Mesodermal cell (in vitro differentiated cells): Measurements from ENCODE around the gene KBTBD12.

ENCODE experiments used
- H3K27ac ChIP-seq: 2 replicates; pipeline ENCODE4 v1.7.0; 2013; ENCODE audit warnings: mild to moderate bottlenecking, low read depth, low read length, moderate library complexity; ENCODE audit not compliant: severe bottlenecking
- H3K36me3 ChIP-seq: 2 replicates; pipeline ENCODE4 v1.7.1; 2013; ENCODE audit warnings: mild to moderate bottlenecking, low read length, moderate library complexity; ENCODE audit not compliant: control insufficient read depth, insufficient read depth
- H3K4me1 ChIP-seq: one replicate; pipeline ENCODE4 v1.7.1; 2013; ENCODE audit warnings: mild to moderate bottlenecking, low read length; ENCODE audit not compliant: insufficient read depth, control insufficient read depth, poor library complexity, severe bottlenecking
- H3K4me3 ChIP-seq: 2 replicates; pipeline ENCODE4 v1.7.0; 2013; ENCODE audit warnings: low read length, control low read depth, mild to moderate bottlenecking; ENCODE audit not compliant: insufficient read depth, poor library complexity, severe bottlenecking; ENCODE audit errors: extremely low read depth
- H3K9me3 ChIP-seq: 2 replicates; pipeline ENCODE4 v1.7.1; 2013; ENCODE audit warnings: mild to moderate bottlenecking, low read length, moderate library complexity; ENCODE audit not compliant: control insufficient read depth
- WGBS, 2 experiments: methylation state at CpG; one replicate each; pipeline ENCODE4 v1.1.5; 2013; ENCODE audit warnings: missing lambda C conversion rate in 2 of 2; ENCODE audit not compliant: insufficient coverage in 2 of 2; 5-methylcytosine and 5-hydroxymethylcytosine counted together

Gene KBTBD12

DNA sequence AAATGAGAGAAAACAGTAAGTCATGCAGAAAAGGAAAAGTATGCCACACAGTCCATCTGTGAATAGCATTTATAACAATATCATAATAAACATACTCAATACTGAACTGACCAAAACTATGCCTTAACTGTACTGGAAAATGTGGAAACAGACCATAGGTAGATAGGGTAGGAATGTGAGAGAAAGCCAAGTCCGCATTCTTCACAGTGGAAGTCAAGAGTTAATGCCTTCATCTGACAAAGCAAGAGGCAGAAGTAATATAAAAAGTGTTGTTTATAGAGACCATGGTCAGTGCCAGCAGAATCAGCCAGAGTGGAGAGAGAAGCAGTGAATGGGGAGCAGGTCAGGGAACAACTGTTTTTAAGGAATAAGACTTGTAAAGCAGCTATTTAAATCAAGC is 52.3 kb downstream of the KBTBD12 start:
- H3K4me3 ChIP-seq: no peak overlapping the region
- H3K36me3 ChIP-seq: no peaks in the 10 kb centered on the region
- no peaks in the 10 kb centered on the region for H3K9me3 ChIP-seq
- 80 to 100% methylated on average over 1 of the region's 1 CpG for WGBS, 2 experiments
- H3K27ac ChIP-seq: no peak overlapping the region
- no peaks in the 10 kb centered on the region for H3K4me1 ChIP-seq

DNA sequence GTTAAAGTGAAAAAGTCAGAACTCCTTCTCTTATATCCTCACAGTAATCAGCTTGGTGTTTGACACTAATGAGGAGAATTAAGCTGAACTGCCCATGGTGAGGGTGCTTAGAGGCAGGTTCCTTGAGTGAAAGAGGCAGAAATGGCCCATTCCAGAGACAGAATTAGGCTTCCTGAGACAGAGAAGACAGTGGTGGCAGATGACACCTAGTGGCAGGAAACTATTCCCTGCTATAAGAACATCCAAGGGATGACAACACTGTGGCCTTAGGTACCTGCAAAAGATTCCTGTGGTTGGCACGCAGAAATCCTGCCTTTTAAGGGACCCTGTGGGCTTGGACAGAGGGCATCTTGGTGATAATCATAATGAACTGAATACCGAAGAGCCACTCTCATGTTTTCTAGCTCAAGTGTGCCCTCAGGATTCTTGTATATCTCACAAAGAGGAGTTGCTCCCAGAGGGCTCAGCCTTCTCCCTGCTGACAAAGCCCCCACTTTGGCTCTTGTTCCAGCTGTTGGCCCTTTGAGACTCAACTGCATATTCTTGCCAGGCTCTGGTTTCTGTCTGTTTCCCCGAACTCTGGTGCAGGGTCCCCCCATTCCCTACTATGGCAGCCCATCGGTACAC is 56.0 kb downstream of the KBTBD12 start:
- Histone ChIP-seq H3K4me3 (no peak overlapping the region), H3K36me3 (no peaks in the 10 kb centered on the region), H3K9me3 (no peaks in the 10 kb centered on the region), H3K27ac (no peak overlapping the region), H3K4me1 (no peaks in the 10 kb centered on the region)
- WGBS, 2 experiments: 44 to 46% methylated on average over 3 of the region's 4 CpGs

DNA sequence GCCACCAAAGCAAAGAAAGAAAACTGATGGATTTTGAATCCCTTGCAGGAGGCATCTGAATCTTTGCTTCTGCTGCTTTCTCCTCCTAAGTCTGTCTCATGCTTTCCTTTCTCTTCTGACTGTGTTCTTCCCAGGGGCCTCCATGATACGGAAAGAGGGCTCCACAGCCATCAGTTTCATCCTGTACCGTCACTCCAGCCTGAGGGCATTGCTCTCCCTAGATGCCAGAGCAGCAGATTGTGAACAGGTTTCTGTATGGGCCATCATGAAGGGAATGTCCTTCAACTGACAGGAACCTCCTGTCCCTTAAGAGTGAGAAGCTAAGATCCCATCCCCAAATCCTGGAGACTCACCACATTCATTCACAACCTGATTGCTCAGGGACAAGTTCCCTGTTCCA is 59.2 kb downstream of the KBTBD12 start:
- no peaks in the 10 kb centered on the region for H3K9me3 ChIP-seq
- H3K36me3 ChIP-seq: no peaks in the 10 kb centered on the region
- H3K4me3 ChIP-seq: no peak overlapping the region
- no peaks in the 10 kb centered on the region for H3K4me1 ChIP-seq
- WGBS, 2 experiments: 75% methylated on average over 1 to 2 of the region's 2 CpGs
- H3K27ac ChIP-seq: no peak overlapping the region

DNA sequence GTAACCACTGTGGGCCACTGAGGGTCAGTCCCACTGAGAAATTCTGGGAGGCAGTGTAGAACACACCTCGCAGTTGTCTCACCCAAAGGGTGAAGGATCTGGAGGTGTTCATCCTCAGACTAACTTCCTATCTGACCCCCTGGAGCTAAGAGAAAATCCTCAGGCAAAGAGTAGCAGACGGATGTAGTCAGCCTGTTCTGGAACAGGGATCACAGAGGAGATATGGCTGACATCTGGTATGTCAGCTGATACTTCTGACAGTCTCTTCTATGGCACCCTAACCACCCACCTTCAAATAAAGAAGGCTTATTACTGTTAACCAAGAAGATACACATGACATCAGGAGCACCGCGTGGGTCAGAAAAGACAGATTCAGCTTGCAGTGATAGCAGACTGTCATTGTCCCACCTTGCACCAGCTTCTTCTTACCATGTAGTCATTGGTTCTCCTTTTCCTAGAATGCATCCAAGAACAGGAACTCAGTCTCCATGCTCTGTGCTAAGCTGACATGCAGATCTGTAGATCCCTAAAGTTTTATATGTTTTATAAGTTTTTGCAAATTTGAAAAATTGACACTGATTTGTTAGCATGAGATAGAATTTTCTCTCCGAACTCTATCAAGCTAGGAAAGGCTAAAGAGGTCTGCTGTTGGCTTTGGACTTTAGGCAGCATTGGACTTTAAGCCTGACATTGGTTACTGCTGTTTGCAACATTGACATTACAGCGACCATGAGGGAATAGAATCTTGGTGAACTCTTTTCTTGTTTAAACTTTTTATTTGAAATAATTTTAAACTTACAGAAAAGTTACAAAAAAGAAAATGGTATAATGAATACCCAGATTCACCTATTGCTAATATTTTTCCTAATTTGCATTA is 60.4 kb downstream of the KBTBD12 start:
- Histone ChIP-seq H3K9me3 (no peaks in the 10 kb centered on the region), H3K4me3 (no peak overlapping the region), H3K4me1 (no peaks in the 10 kb centered on the region), H3K36me3 (no peaks in the 10 kb centered on the region), H3K27ac (no peak overlapping the region)
- WGBS, 2 experiments: 75 to 88% methylated on average over 2 to 3 of the region's 6 CpGs

DNA sequence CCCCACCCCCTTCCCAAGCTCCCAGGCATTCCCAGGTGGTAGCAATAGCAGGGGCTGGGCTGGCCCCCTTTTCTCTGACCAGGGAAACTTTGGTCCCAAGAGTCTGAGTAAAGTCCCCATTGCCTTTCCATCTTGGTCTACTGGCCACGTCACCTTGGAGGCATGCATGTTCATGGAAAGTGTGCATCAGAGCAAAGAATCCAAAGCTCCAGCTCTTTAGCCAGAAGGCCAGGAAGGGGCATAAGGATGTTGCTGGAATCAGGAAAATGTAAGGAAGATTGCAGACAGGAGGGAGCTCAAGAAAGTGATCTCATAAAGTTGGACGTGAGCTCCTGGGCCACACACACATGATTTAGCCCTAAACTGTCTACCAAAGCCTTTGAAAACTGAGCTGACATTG is 63.6 kb downstream of the KBTBD12 start:
- no peaks in the 10 kb centered on the region for H3K4me1 ChIP-seq
- no peak overlapping the region for H3K27ac ChIP-seq
- H3K9me3 ChIP-seq: no peaks in the 10 kb centered on the region
- no peaks in the 10 kb centered on the region for H3K36me3 ChIP-seq
- WGBS, 2 experiments: 40 to 89% methylated on average over 1 of the region's 2 CpGs
- no peak overlapping the region for H3K4me3 ChIP-seq

- H3K27ac ChIP-seq: no peak overlapping the region
- no peaks in the 10 kb centered on the region for H3K4me1 ChIP-seq
- H3K4me3 ChIP-seq: no peak overlapping the region
Observed at GRCh38 chr3:127979473-127979872, 64.4 kb downstream of the KBTBD12 start.

DNA sequence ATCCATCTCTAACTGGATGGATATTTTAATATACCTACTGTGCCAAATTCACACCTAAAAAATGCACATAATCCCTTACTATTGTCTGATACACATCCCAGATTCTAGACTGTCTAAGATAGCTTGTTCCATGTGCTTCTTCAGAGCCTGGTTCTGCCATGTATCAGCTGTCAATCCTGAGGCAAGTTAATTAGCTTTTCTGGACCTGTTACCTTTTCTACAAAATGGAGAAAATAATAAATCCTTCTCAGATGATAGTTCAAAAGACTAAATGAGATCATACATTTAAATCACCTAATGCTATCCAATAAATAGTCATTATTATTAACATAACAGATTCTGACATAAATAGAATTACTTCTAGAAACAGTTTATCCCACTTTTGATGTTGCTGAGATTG is 66.1 kb downstream of the KBTBD12 start:
- H3K4me1 ChIP-seq: peaks cover 2% of the 10 kb centered on the region
- no peak overlapping the region for H3K27ac ChIP-seq
- no peaks in the 10 kb centered on the region for H3K36me3 ChIP-seq
- no peak overlapping the region for H3K4me3 ChIP-seq
- H3K9me3 ChIP-seq: no peaks in the 10 kb centered on the region

More at GRCh38 chr3:127979473-127979872, 64.4 kb downstream of the KBTBD12 start:
- H3K9me3 ChIP-seq: no peaks in the 10 kb centered on the region
- no peaks in the 10 kb centered on the region for H3K36me3 ChIP-seq

DNA sequence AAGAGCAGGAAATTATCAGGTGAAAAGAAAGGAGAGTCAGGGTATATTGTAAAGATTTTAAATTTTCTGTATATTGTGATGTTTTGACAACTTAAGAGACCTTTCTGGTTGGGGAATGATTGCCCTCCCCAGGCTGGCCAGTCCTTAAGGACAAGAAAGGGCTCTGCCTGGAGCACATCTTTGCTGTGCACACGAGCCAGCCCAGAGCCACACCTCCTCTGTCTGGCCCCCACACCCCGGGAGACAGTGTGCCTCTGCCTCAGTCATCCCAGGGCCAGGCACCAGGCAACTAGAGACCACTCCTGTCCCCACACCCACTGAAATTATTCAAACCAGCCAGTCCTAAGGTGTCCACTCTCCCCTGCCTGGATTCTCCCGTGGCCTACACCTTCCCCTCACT is 67.1 kb downstream of the KBTBD12 start:
- 85% methylated on average over 3 of the region's 3 CpGs; no CpG with 5 or more reads in 1 of the 2 experiments for WGBS, 2 experiments
- Histone ChIP-seq H3K4me3 (no peak overlapping the region), H3K36me3 (no peaks in the 10 kb centered on the region), H3K27ac (no peak overlapping the region), H3K9me3 (no peaks in the 10 kb centered on the region), H3K4me1 (peaks cover 2% of the 10 kb centered on the region)

GRCh38 chr3:127984241-127984975 is 69.4 kb downstream of the KBTBD12 start:
- Histone ChIP-seq H3K27ac (no peak overlapping the region), H3K4me1 (peaks cover 2% of the 10 kb centered on the region), H3K4me3 (no peak overlapping the region), H3K9me3 (no peaks in the 10 kb centered on the region), H3K36me3 (no peaks in the 10 kb centered on the region)
- WGBS, 2 experiments: 81% methylated on average over 7 to 8 of the region's 8 CpGs

DNA sequence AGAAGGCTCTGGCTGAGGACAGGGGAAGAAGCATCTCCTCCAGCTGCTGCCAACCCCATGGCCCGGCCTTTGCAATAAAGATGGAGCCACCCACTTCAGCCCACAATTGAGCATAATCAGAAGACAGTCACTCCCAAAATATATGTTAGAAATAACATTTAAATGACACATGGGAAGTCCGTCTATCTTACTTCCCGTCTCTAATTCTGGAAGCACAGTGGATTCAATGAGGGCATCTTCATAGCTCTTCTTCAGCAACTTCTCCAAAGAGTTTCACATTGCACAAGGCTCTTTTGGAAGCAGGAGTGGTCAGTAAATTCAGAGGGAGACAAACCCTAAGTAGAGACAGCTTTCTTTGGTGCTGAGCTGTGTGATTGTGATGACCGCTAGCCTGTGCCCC is 70.2 kb downstream of the KBTBD12 start:
- H3K27ac ChIP-seq: no peak overlapping the region
- no peak overlapping the region for H3K4me3 ChIP-seq

More for the DNA sequence above, 70.2 kb downstream of the KBTBD12 start:
- Histone ChIP-seq H3K9me3 (no peaks in the 10 kb centered on the region), H3K36me3 (no peaks in the 10 kb centered on the region), H3K4me1 (peaks cover 2% of the 10 kb centered on the region)
- 80 to 100% methylated on average over 1 to 3 of the region's 4 CpGs for WGBS, 2 experiments
